NCI-H146 (cell line): Measurements from ENCODE around the gene OR51I1.

Source experiments
- DNase-seq: peaks from one replicate; lab custom pipeline; 2025; lab: John Stamatoyannopoulos, UW

The OR51I1 gene

GRCh38 chr11:5441414-5441813, at the start of gene OR51I1:
OR51I1 (minus strand) TSS chr11:5441514; CDS start chr11:5441514, 0 bp downstream.
- DNase-seq: no peak

GRCh38 chr11:5489576-5490357, 48.5 kb upstream of the OR51I1 start:
- DNase-seq: no peak

- no peak for DNase-seq
Measured at GRCh38 chr11:5488798-5489399, 47.6 kb upstream of the OR51I1 start.

GRCh38 chr11:5488385-5488784, 47.1 kb upstream of the OR51I1 start, which contains the start of gene OR52D1:
OR52D1 (plus strand) TSS chr11:5488685; CDS start chr11:5488707, 22 bp downstream.
- no peak for DNase-seq

- DNase-seq: no peak
Measured at GRCh38 chr11:5486421-5486820, 45.1 kb upstream of the OR51I1 start.

- no peak for DNase-seq
Measured at GRCh38 chr11:5486003-5486402, 44.7 kb upstream of the OR51I1 start.

GRCh38 chr11:5476186-5476819, 35.0 kb upstream of the OR51I1 start:
- DNase-seq: peak; percentile 31

GRCh38 chr11:5473921-5474320, 32.6 kb upstream of the OR51I1 start:
- DNase-seq: no peak

GRCh38 chr11:5467527-5467926, 26.2 kb upstream of the OR51I1 start:
- DNase-seq: no peak

GRCh38 chr11:5460983-5461621, 19.8 kb upstream of the OR51I1 start:
- no peak for DNase-seq

- DNase-seq: no peak
Measured at GRCh38 chr11:5449432-5449831, 8.1 kb upstream of the OR51I1 start.

- DNase-seq: no peak
Measured at GRCh38 chr11:5449023-5449422, 7.7 kb upstream of the OR51I1 start, which contains the start of gene OR51I2. OR51I2 (plus strand) TSS chr11:5449323; CDS start chr11:5453489, 4,166 bp downstream.

- DNase-seq: no peak
Measured at GRCh38 chr11:5443835-5444393, 2.6 kb upstream of the OR51I1 start.

GRCh38 chr11:5423131-5423530, 18.2 kb downstream of the OR51I1 start:
- no peak for DNase-seq

GRCh38 chr11:5421811-5422210, 19.5 kb downstream of the OR51I1 start, which contains the start of gene OR51Q1:
OR51Q1 (plus strand) TSS chr11:5422111; CDS start chr11:5422201, 90 bp downstream.
- DNase-seq: no peak

GRCh38 chr11:5420993-5421392, 20.3 kb downstream of the OR51I1 start:
- DNase-seq: no peak

GRCh38 chr11:5405173-5405572, 36.1 kb downstream of the OR51I1 start:
- no peak for DNase-seq

GRCh38 chr11:5398936-5399335, 42.4 kb downstream of the OR51I1 start:
- no peak for DNase-seq

- DNase-seq: no peak
Measured at GRCh38 chr11:5394091-5394490, 47.2 kb downstream of the OR51I1 start.
